Mesenchymal stem cell (in vitro differentiated cells and primary cell): Measurements from ENCODE around the gene CHML.

Source experiments
- DNase-seq: peaks from one replicate; pipeline ENCODE4 v3.0.0-alpha.2; 2013
- H2AFZ ChIP-seq: one replicate; pipeline ENCODE4 v1.6.1; 2013; ENCODE audit warnings: low read depth, mild to moderate bottlenecking, control low read depth, inconsistent platforms, low read length, moderate library complexity
- H2AK5ac ChIP-seq: 2 replicates; pipeline ENCODE4 v1.6.1; 2013; ENCODE audit warnings: low read length, moderate library complexity, mild to moderate bottlenecking, inconsistent platforms; ENCODE audit not compliant: severe bottlenecking
- H2BK120ac ChIP-seq: one replicate; pipeline ENCODE4 v1.6.1; 2013; ENCODE audit warnings: low read depth, mild to moderate bottlenecking, inconsistent platforms, low read length, moderate library complexity
- H2BK12ac ChIP-seq, 2 experiments: one replicate each; pipeline ENCODE4 v1.6.1; 2013; ENCODE audit warnings: inconsistent platforms in 2 of 2, low read length in 2 of 2, mild to moderate bottlenecking in 2 of 2, moderate library complexity in 2 of 2, control low read depth in 1 of 2
- H2BK15ac ChIP-seq: one replicate; pipeline ENCODE4 v1.6.1; 2013; ENCODE audit warnings: mild to moderate bottlenecking, low read depth, inconsistent platforms; ENCODE audit not compliant: poor library complexity, severe bottlenecking
- H2BK5ac ChIP-seq: 2 replicates; pipeline ENCODE4 v1.6.1; 2013; ENCODE audit warnings: low read depth, mild to moderate bottlenecking, low read length, control low read depth, inconsistent platforms; ENCODE audit not compliant: poor library complexity, severe bottlenecking
- H3K14ac ChIP-seq, 2 experiments: one replicate each; pipeline ENCODE4 v1.6.1; 2013; ENCODE audit warnings: inconsistent platforms in 2 of 2, low read length in 2 of 2, control low read depth in 1 of 2, mild to moderate bottlenecking in 1 of 2, moderate library complexity in 1 of 2
- H3K18ac ChIP-seq, 2 experiments: one replicate each; pipeline ENCODE4 v1.6.1; 2013; ENCODE audit warnings: inconsistent platforms in 2 of 2, low read length in 2 of 2, control low read depth in 1 of 2, low read depth in 1 of 2, mild to moderate bottlenecking in 1 of 2
- H3K23ac ChIP-seq, 2 experiments: one replicate each; pipeline ENCODE4 v1.6.1; 2013; ENCODE audit warnings: inconsistent platforms in 2 of 2, low read length in 2 of 2, mild to moderate bottlenecking in 2 of 2, moderate library complexity in 2 of 2, control low read depth in 1 of 2
- H3K27ac ChIP-seq: 2 replicates; pipeline ENCODE4 v1.5.1; 2013; ENCODE audit warnings: mild to moderate bottlenecking, moderate library complexity, low read length, control low read depth, inconsistent platforms; ENCODE audit not compliant: poor library complexity, severe bottlenecking
- H3K27me3 ChIP-seq, 2 experiments: 2 replicates each; pipeline versions ENCODE4 v1.6.1 to v1.7.0; 2013; ENCODE audit warnings: low read length in 2 of 2, mild to moderate bottlenecking in 2 of 2, moderate library complexity in 2 of 2, control low read depth in 1 of 2, inconsistent platforms in 1 of 2; ENCODE audit not compliant: control insufficient read depth in 1 of 2, insufficient read depth in 1 of 2
- H3K36me3 ChIP-seq, 2 experiments: 2 replicates each; pipeline versions ENCODE4 v1.6.1 to v1.7.0; 2013; ENCODE audit warnings: low read length in 2 of 2, control low read depth in 1 of 2, inconsistent platforms in 1 of 2, low read depth in 1 of 2, mild to moderate bottlenecking in 1 of 2; ENCODE audit not compliant: insufficient read depth in 2 of 2, control insufficient read depth in 1 of 2
- H3K4ac ChIP-seq, 2 experiments: one replicate each; pipeline ENCODE4 v1.6.1; 2013; ENCODE audit warnings: inconsistent platforms in 2 of 2, low read length in 2 of 2, mild to moderate bottlenecking in 2 of 2, moderate library complexity in 2 of 2, control low read depth in 1 of 2, low read depth in 1 of 2
- H3K4me1 ChIP-seq: 2 replicates; pipeline ENCODE4 v1.6.1; 2013; ENCODE audit warnings: low read depth, low read length, control low read depth; ENCODE audit not compliant: control insufficient read depth, insufficient read depth
- H3K4me2 ChIP-seq: 2 replicates; pipeline ENCODE4 v1.6.1; 2013; ENCODE audit warnings: low read length, mild to moderate bottlenecking, inconsistent platforms; ENCODE audit not compliant: poor library complexity, severe bottlenecking
- H3K4me3 ChIP-seq, 2 experiments: 2 replicates each; pipeline versions ENCODE4 v1.5.1 to v1.7.0; 2013; ENCODE audit warnings: low read length in 2 of 2, mild to moderate bottlenecking in 2 of 2, control low read depth in 1 of 2, low read depth in 1 of 2; ENCODE audit not compliant: insufficient read depth in 1 of 2
- H3K79me1 ChIP-seq: replicated peaks from 2 replicates; pipeline ENCODE4 v1.6.1; 2013; ENCODE audit warnings: mild to moderate bottlenecking, control low read depth, low read length, inconsistent platforms; ENCODE audit not compliant: poor library complexity, severe bottlenecking
- H3K9ac ChIP-seq: 2 replicates; pipeline ENCODE4 v1.7.0; 2013; ENCODE audit warnings: mild to moderate bottlenecking, low read length, moderate library complexity
- H3K9me3 ChIP-seq: 2 replicates; pipeline ENCODE4 v1.7.0; 2013; ENCODE audit warnings: mild to moderate bottlenecking, low read length; ENCODE audit not compliant: control insufficient read depth
- H4K8ac ChIP-seq: one replicate; pipeline ENCODE4 v1.6.1; 2013; ENCODE audit warnings: inconsistent platforms, mild to moderate bottlenecking, low read length, moderate library complexity
- H4K91ac ChIP-seq: one replicate; pipeline ENCODE4 v1.6.1; 2013; ENCODE audit warnings: mild to moderate bottlenecking, low read length, inconsistent platforms
- WGBS: methylation state at CpG from one replicate; pipeline ENCODE4 v1.1.7; 2013; ENCODE audit warnings: mixed read lengths; 5-methylcytosine and 5-hydroxymethylcytosine counted together

CHML gene

DNA sequence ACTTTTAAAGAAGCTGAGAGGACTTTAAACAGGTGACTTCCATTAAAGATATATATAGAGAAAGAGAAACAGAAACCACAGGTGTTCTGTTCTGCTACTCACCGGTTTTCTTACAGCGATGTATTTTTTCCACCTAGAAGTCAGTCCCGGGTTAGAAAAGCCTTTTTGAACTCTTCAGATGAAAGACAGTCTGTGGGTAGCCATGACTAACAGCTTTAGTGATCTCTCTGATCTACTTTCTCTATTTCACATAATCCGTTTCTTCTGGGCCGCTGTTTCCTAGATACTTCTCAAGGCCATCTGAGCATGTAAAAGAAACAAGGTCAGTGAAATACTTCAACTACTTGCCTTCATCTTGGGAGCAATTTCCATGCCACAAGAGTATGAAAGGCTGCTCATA lies 37.0 kb upstream of the CHML start:
- H3K23ac ChIP-seq = no peak overlapping the region
- no peak overlapping the region for H3K14ac ChIP-seq
- H3K18ac ChIP-seq = no peak overlapping the region
- no peak overlapping the region for H2AK5ac ChIP-seq
- no peaks in the 10 kb centered on the region for H3K36me3 ChIP-seq
- H4K91ac ChIP-seq = no peak overlapping the region
- H3K4me1 ChIP-seq = no peaks in the 10 kb centered on the region
- DNase-seq = no peak
- no peak overlapping the region for H3K27ac ChIP-seq
- WGBS = 93% methylated on average over 5 of the region's 5 CpGs
- H3K27me3 ChIP-seq = peaks cover 0 to 11% of the 10 kb centered on the region in 2 experiments
- no peaks in the 10 kb centered on the region for H3K79me1 ChIP-seq
- H3K9me3 ChIP-seq = no peaks in the 10 kb centered on the region
- no peak overlapping the region for H2BK12ac ChIP-seq
- no peak overlapping the region for H3K4me3 ChIP-seq
- H2BK120ac ChIP-seq = no peak overlapping the region
- no peak overlapping the region for H3K4ac ChIP-seq
- H2BK15ac ChIP-seq = no peak overlapping the region
- no peak overlapping the region for H2BK5ac ChIP-seq
- no peak overlapping the region for H3K4me2 ChIP-seq
- H4K8ac ChIP-seq = no peak overlapping the region
- no peak overlapping the region for H3K9ac ChIP-seq
- no peak overlapping the region for H2AFZ ChIP-seq

DNA sequence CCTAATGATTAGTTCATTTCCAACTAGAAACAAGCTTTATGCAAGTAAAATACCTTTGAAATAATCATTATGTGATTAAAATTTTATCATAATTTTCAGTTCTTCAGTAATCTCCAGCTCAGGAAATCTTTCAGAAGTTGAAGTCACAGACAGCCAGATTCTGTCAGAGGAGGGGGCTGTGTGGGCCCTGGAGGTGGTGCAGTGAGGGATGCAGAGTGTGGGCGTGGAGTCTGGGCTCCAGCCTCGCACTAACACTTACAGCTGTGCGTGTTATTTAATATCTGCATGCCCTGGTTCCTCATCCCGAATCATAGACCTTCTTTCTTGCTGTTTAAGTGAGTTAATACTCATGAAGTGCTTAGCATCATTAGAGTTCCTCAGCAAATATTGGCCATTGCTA lies 35.8 kb upstream of the CHML start:
- no peak overlapping the region for H3K4ac ChIP-seq
- no peaks in the 10 kb centered on the region for H3K9me3 ChIP-seq
- H2AK5ac ChIP-seq = no peak overlapping the region
- no peak overlapping the region for H2BK12ac ChIP-seq
- no peak overlapping the region for H3K18ac ChIP-seq
- H3K9ac ChIP-seq = no peak overlapping the region
- H4K8ac ChIP-seq = no peak overlapping the region
- 56% methylated on average over 2 of the region's 4 CpGs for WGBS
- no peak for DNase-seq
- H2AFZ ChIP-seq = no peak overlapping the region
- no peak overlapping the region for H3K27ac ChIP-seq
- no peak overlapping the region for H3K14ac ChIP-seq
- H3K36me3 ChIP-seq = no peaks in the 10 kb centered on the region
- peak overlapping the region; percentile 9 for H3K4me2 ChIP-seq
- no peak overlapping the region for H4K91ac ChIP-seq
- no peaks in the 10 kb centered on the region for H3K79me1 ChIP-seq
- H2BK15ac ChIP-seq = no peak overlapping the region
- H2BK120ac ChIP-seq = no peak overlapping the region
- peaks cover 0 to 11% of the 10 kb centered on the region in 2 experiments for H3K27me3 ChIP-seq
- H2BK5ac ChIP-seq = no peak overlapping the region
- H3K4me1 ChIP-seq = no peaks in the 10 kb centered on the region
- H3K23ac ChIP-seq = no peak overlapping the region
- H3K4me3 ChIP-seq = no peak overlapping the region

DNA sequence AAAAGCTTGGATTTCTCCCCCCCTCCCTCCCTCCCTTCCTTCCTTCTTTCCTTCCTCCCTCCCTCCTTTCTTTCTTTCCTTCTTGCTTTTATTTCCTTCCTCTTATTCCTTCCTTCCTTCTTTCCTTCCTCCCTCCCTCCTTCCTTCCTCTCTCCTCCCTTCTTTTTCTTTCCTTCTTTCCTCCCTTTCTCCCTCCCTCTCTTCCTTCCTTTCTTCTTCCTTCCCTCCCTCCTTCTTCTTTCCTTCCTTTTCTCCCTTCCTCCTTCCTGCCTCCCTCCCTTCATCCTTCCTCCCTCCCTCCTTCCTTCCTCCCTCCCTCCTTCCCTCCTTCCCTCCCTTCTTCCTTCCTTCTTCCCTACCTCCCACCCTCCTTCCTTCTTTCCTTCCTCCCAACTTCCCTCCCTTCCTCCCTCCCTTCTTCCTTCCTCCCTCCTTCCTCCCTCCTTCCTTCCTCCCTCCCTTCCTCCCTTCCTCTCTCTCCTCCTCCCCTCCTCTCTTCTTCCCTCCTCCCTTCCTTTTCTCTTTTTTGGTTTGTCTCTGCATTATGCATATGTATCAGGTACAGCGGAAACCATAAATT lies 34.7 kb upstream of the CHML start:
- Histone ChIP-seq H3K4ac (no peak overlapping the region), H4K8ac (no peak overlapping the region), H2BK15ac (no peak overlapping the region), H3K9ac (no peak overlapping the region), H3K4me2 (no peak overlapping the region), H3K14ac (no peak overlapping the region), H4K91ac (no peak overlapping the region), H3K9me3 (no peaks in the 10 kb centered on the region), H3K27me3 (peaks cover 0 to 6% of the 10 kb centered on the region in 2 experiments), H2AFZ (no peak overlapping the region), H2BK12ac (no peak overlapping the region), H2BK5ac (no peak overlapping the region), H3K4me1 (no peaks in the 10 kb centered on the region), H3K18ac (no peak overlapping the region), H2BK120ac (no peak overlapping the region), H3K23ac (no peak overlapping the region), H2AK5ac (no peak overlapping the region), H3K27ac (no peak overlapping the region), H3K79me1 (no peaks in the 10 kb centered on the region), H3K36me3 (no peaks in the 10 kb centered on the region), H3K4me3 (no peak overlapping the region)
- WGBS = no CpG with 5 or more reads among the region's 1 CpG
- no peak for DNase-seq

DNA sequence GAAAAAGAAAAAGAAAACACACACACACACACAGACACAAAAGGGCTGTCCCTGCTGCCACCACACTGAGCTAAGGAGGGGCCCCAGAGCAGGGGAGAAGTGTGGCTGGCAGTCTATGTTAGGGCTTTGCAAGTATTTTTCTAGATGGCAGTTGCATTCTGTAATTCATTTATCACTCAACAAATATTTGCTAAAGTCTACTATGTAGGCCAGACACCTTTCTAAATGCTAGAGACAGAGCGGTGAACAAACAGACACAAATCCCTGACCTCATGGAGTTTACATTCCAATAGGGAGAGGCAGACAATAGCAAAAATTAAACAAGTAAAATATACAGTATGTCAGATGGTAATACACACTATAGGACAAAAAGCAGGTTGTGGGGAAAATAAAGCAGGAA lies 32.1 kb upstream of the CHML start:
- Histone ChIP-seq H3K27ac (no peak overlapping the region), H2AFZ (no peak overlapping the region), H4K8ac (no peak overlapping the region), H3K4me2 (no peak overlapping the region), H2BK12ac (no peak overlapping the region), H3K23ac (no peak overlapping the region), H3K9me3 (no peaks in the 10 kb centered on the region), H3K9ac (no peak overlapping the region), H2BK120ac (no peak overlapping the region), H3K79me1 (no peaks in the 10 kb centered on the region), H2BK5ac (no peak overlapping the region), H3K36me3 (no peaks in the 10 kb centered on the region), H3K27me3 (no peaks in the 10 kb centered on the region), H3K4ac (no peak overlapping the region), H3K4me1 (no peaks in the 10 kb centered on the region), H2AK5ac (no peak overlapping the region), H3K4me3 (no peak overlapping the region), H4K91ac (no peak overlapping the region), H2BK15ac (no peak overlapping the region), H3K14ac (no peak overlapping the region), H3K18ac (no peak overlapping the region)
- WGBS = no CpG with 5 or more reads among the region's 1 CpG
- no peak for DNase-seq
